K562 (cell line): ENCODE measurements around the gene VPS13D. TPM values are rescaled to one million over a fixed set of nuclear protein-coding genes. Genes with fewer than 3 reads are reported as not detected.

Experiments used
- AFF1 ChIP-seq, 2 experiments: fragments of 450-650 bp; IDR thresholded peaks; 2 replicates each; pipeline ENCODE4 v1.6.1; 2018; ENCODE audit warnings: mild to moderate bottlenecking in 2 of 2, low read depth in 1 of 2; ENCODE audit not compliant: partially characterized antibody in 2 of 2
- ATF7 ChIP-seq: fragments of 450-650 bp; IDR thresholded peaks from 2 replicates; pipeline ENCODE4 v1.7.1; 2014; ENCODE audit warnings: mild to moderate bottlenecking, moderate library complexity
- CEBPG ChIP-seq, 3 experiments: fragments of 200-800 bp in 1 of 3; sonication (Bioruptor generic) in 1 of 3; sonication (generic) in 1 of 3; formaldehyde crosslinking in 1 of 3; IDR thresholded peaks in 2 of 3; conservative IDR thresholded peaks in 1 of 3; 2 replicates each; pipeline versions ENCODE4 v1.6.1 to v1.8.0; 2016 to 2022; ENCODE audit warnings: missing compliant biosample characterization in 2 of 3, missing genetic modification characterization in 2 of 3, mild to moderate bottlenecking in 1 of 3, missing genetic modification reagents in 1 of 3
- CREB1 ChIP-seq, 2 experiments: sonication (generic) in 1 of 2; formaldehyde crosslinking in 1 of 2; IDR thresholded peaks; 2 replicates each; pipeline versions ENCODE4 v1.6.1 to v1.8.0; 2012 to 2022; ENCODE audit warnings: inconsistent platforms in 1 of 2, mild to moderate bottlenecking in 1 of 2, missing genetic modification reagents in 1 of 2, moderate library complexity in 1 of 2
- CREM ChIP-seq: IDR thresholded peaks from 2 replicates; pipeline ENCODE4 v1.6.1; 2014; ENCODE audit warnings: antibody characterized with exemption, low read depth
- FOXA3 ChIP-seq, 2 experiments: fragments of 450-650 bp in 1 of 2; sonication (generic) in 1 of 2; formaldehyde crosslinking; IDR thresholded peaks in 1 of 2; conservative IDR thresholded peaks in 1 of 2; 2 replicates each; pipeline versions ENCODE4 v1.4.0 to v1.8.0; 2020 to 2022; ENCODE audit warnings: mild to moderate bottlenecking in 2 of 2, missing genetic modification reagents in 1 of 2
- HNRNPH1 ChIP-seq: fragments of 200-400 bp; formaldehyde crosslinking; optimal IDR thresholded peaks from 2 replicates; pipeline ENCODE3; 2017; ENCODE audit warnings: low read depth, mild to moderate bottlenecking, low read length, moderate library complexity
- KDM1A ChIP-seq, 2 experiments: fragments of 450-650 bp; IDR thresholded peaks; 2 replicates each; pipeline ENCODE4 v1.6.1; 2016; ENCODE audit warnings: mild to moderate bottlenecking in 2 of 2
- MEIS2 ChIP-seq: fragments of 450-650 bp; IDR thresholded peaks from 2 replicates; pipeline ENCODE4 v1.6.1; 2014; ENCODE audit warnings: mild to moderate bottlenecking; ENCODE audit not compliant: partially characterized antibody
- NR2C2 ChIP-seq, 2 experiments: fragments of 200-800 bp in 1 of 2; sonication (Bioruptor generic) in 1 of 2; sonication (generic) in 1 of 2; formaldehyde crosslinking in 1 of 2; IDR thresholded peaks; 2 replicates each; pipeline versions ENCODE4 v1.6.1 to v1.8.0; 2016 to 2022; ENCODE audit warnings: mild to moderate bottlenecking in 1 of 2, missing compliant biosample characterization in 1 of 2, missing genetic modification characterization in 1 of 2, missing genetic modification reagents in 1 of 2
- POLR2A ChIP-seq: fragments of 450-650 bp; conservative IDR thresholded peaks from 2 replicates; pipeline ENCODE4 v1.6.1; 2016
- PTTG1 ChIP-seq: fragments of 450-650 bp; IDR thresholded peaks from 2 replicates; pipeline ENCODE4 v1.6.1; 2016; ENCODE audit warnings: low read depth, mild to moderate bottlenecking, missing genetic modification characterization, missing compliant biosample characterization
- RBM14 ChIP-seq: fragments of 200-400 bp; formaldehyde crosslinking; IDR thresholded peaks from 2 replicates; pipeline ENCODE4 v1.6.1; 2018; ENCODE audit warnings: low read depth, mild to moderate bottlenecking, low read length, moderate library complexity, borderline replicate concordance; ENCODE audit not compliant: insufficient read depth
- SETDB1 ChIP-seq: IDR thresholded peaks from one replicate; pipeline ENCODE4 v1.6.1; 2012; ENCODE audit warnings: low read length, control low read depth, inconsistent platforms
- SNAPC5 ChIP-seq: fragments of 250-450 bp; sonication (Bioruptor Pico); IDR thresholded peaks from 2 replicates; pipeline ENCODE4 v1.8.0; 2021; ENCODE audit warnings: moderate library complexity, mild to moderate bottlenecking, inconsistent platforms
- STAT5A ChIP-seq: IDR thresholded peaks from 2 replicates; pipeline ENCODE4 v1.6.1; 2012; ENCODE audit warnings: low read length, inconsistent platforms, borderline replicate concordance
- ZBTB2 ChIP-seq: fragments of 450-650 bp; IDR thresholded peaks from 2 replicates; pipeline ENCODE4 v1.6.1; 2016; ENCODE audit warnings: antibody characterized with exemption
- ZNF3 ChIP-seq: fragments of 250-450 bp; sonication (Bioruptor Pico); IDR thresholded peaks from 2 replicates; pipeline ENCODE4 v1.5.0; 2021; ENCODE audit warnings: mild to moderate bottlenecking, moderate library complexity
- ZNF740 ChIP-seq, 3 experiments: fragments of 200-800 bp in 1 of 3; sonication (Bioruptor generic) in 1 of 3; sonication (generic) in 1 of 3; formaldehyde crosslinking in 1 of 3; IDR thresholded peaks; 2 replicates each; pipeline versions ENCODE4 v1.6.1 to v1.8.0; 2016 to 2022; ENCODE audit warnings: mild to moderate bottlenecking in 2 of 3, missing compliant biosample characterization in 2 of 3, missing genetic modification characterization in 2 of 3, missing genetic modification reagents in 1 of 3
- ZNF79 ChIP-seq: fragments of 250-450 bp; sonication (Bioruptor Pico); IDR thresholded peaks from 2 replicates; pipeline ENCODE4 v1.4.0; 2020; ENCODE audit warnings: low read depth, mild to moderate bottlenecking, moderate library complexity
- polyA plus RNA-seq, 8 experiments: library from polyadenylated mRNA; depleted of rRNA in 4 of 8; stranded (reverse) in 5 of 8; unstranded in 3 of 8; fragments of >200 nt; fragmentation: Nextera tagmentation in 2 of 8; fragmentation: Illumina TruSeq in 1 of 8; extraction: Ambion mirVana in 2 of 8; extraction: Trizol in 1 of 8; gene quantifications; 2 replicates each; pipeline versions ENCODE4 v1.2.1 to v1.2.3, GENCODE V29; 2011 to 2014; ENCODE audit warnings: inconsistent platforms in 1 of 8, missing spikeins in 1 of 8
- total RNA-seq, 7 experiments: library from RNA; depleted of rRNA in 6 of 7; stranded (reverse); fragments of >200 nt in 6 of 7; fragmentation: Illumina TruSeq in 2 of 7; extraction: Trizol in 2 of 7; gene quantifications; 2 replicates each; pipeline versions ENCODE4 v1.2.1 to v1.2.3, GENCODE V29; 2011 to 2021; ENCODE audit warnings: low replicate concordance in 1 of 7

The VPS13D gene
- total and polyA plus RNA-seq, 9 of the 15 experiments (the other 6 are each of a cell fraction or from before 2014, with no cell fraction given), result 6.1 to 51.5 (median 38.5) TPM

GRCh38 chr1:12480748-12481362 lies 251.0 kb downstream of the VPS13D start (continued):
- TF ChIP-seq SNAPC5 (CRISPR knock-in tag) (no peak), MEIS2 (peak; percentile 1), ZNF3 (CRISPR knock-in tag) (no peak), ZBTB2 (peak; percentile 9; the same call in 1 of the 2 replicates), CREM (no peak), RBM14 (no peak), ZNF740 (CRISPR knock-in tag; IDR thresholded peaks at IDR 0.05) (no peak), ZNF740 (tag; IDR thresholded peaks at IDR 0.05) (no peak), FOXA3 (CRISPR knock-in tag; conservative IDR thresholded peaks at IDR 0.05 in 1 of 2, IDR thresholded peaks at IDR 0.05 in 1 of 2) (0 out of 4 replicates have a peak, but pooled peaks have one; percentile 33 to 35), ATF7 (0 out of 2 replicates have a peak, but pooled peaks have one; percentile 12), NR2C2 (CRISPR knock-in tag; IDR thresholded peaks at IDR 0.05) (no peak), NR2C2 (tag; IDR thresholded peaks at IDR 0.05) (peak; percentile 41; the same call in 1 of the 2 replicates), AFF1 (IDR thresholded peaks at IDR 0.05; ENCODE audit: low read depth in 1 of 2, partially characterized antibody in 2 of 2) (no peak), HNRNPH1 (no peak), POLR2A (no peak), PTTG1 (no peak), KDM1A (IDR thresholded peaks at IDR 0.05) (no peak), STAT5A (no peak), SETDB1 (no peak), ZNF79 (no peak), CEBPG (CRISPR knock-in tag; IDR thresholded peaks at IDR 0.05) (no peak; the same call in 1 of the 2 replicates), CEBPG (tag; conservative IDR thresholded peaks at IDR 0.05 in 1 of 2, IDR thresholded peaks at IDR 0.05 in 1 of 2) (peak in 1 of 2 experiments; percentile 52; a peak in 1 of 4 replicates), CREB1 (IDR thresholded peaks at IDR 0.05) (no peak), CREB1 (CRISPR knock-in tag; IDR thresholded peaks at IDR 0.05) (no peak)
